Epithelial cell of esophagus (primary cell): ENCODE measurements around the gene RTN4RL1.

ENCODE experiments used
- DNase-seq: peaks from one replicate; pipeline ENCODE4 v3.0.0; 2010; ENCODE audit warnings: low read depth
- H3K4me3 ChIP-seq: 2 replicates; pipeline ENCODE4 v1.5.1; 2011; ENCODE audit warnings: mild to moderate bottlenecking, low read length, control low read depth
- TF ChIP-seq, protein P1 (sequence below): IDR thresholded peaks from 2 replicates; pipeline ENCODE4 v1.5.1; 2011; ENCODE audit warnings: low read depth, mild to moderate bottlenecking, low read length, control low read depth, inconsistent platforms; ENCODE audit not compliant: insufficient read depth; ENCODE audit errors: missing control alignments

The RTN4RL1 gene

DNA sequence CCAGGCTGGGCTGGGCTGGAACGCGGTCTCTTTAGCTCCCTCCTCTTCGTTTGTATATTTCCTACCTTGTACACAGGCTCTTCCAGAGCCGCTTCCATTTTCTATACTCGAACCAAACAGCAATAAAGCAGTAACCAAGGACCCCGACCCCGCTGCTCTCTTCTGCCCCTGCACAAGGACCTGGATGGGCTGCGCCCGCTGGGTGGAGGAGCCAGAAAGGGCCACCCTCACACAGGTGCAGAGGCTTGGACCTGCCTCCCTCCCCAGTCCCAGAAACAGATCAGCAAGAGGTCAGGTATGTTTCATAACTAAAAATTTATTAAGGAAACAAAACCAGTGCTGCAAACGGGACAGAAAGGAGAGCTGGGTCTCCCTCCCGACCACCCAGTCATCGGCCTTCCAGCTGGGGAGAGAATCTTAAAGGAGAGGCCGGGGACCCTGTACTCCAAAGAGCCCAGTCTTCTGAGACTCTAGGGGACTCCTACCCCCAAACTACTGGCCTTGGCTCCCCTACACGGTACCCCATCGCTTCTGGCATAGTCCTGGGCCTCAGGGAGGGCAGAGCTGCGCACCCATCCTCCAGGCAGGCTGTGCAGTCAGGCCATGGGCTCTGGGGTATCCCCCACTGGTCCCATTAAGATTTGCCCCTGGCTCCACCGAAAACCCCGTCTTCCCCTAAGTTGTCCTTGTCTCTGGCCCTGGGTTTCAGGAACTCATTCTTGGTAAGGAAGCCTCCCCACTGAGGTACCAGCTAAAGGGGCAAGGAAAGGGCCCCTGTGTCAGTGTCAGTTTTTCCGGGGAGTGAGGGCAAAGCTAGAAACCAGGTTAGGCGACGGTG is 34.6 kb upstream of the RTN4RL1 start:
- no peak for DNase-seq
- H3K4me3 ChIP-seq = no peak overlapping the region
- TF ChIP-seq, protein P1, sequence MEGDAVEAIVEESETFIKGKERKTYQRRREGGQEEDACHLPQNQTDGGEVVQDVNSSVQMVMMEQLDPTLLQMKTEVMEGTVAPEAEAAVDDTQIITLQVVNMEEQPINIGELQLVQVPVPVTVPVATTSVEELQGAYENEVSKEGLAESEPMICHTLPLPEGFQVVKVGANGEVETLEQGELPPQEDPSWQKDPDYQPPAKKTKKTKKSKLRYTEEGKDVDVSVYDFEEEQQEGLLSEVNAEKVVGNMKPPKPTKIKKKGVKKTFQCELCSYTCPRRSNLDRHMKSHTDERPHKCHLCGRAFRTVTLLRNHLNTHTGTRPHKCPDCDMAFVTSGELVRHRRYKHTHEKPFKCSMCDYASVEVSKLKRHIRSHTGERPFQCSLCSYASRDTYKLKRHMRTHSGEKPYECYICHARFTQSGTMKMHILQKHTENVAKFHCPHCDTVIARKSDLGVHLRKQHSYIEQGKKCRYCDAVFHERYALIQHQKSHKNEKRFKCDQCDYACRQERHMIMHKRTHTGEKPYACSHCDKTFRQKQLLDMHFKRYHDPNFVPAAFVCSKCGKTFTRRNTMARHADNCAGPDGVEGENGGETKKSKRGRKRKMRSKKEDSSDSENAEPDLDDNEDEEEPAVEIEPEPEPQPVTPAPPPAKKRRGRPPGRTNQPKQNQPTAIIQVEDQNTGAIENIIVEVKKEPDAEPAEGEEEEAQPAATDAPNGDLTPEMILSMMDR = no peak

DNA sequence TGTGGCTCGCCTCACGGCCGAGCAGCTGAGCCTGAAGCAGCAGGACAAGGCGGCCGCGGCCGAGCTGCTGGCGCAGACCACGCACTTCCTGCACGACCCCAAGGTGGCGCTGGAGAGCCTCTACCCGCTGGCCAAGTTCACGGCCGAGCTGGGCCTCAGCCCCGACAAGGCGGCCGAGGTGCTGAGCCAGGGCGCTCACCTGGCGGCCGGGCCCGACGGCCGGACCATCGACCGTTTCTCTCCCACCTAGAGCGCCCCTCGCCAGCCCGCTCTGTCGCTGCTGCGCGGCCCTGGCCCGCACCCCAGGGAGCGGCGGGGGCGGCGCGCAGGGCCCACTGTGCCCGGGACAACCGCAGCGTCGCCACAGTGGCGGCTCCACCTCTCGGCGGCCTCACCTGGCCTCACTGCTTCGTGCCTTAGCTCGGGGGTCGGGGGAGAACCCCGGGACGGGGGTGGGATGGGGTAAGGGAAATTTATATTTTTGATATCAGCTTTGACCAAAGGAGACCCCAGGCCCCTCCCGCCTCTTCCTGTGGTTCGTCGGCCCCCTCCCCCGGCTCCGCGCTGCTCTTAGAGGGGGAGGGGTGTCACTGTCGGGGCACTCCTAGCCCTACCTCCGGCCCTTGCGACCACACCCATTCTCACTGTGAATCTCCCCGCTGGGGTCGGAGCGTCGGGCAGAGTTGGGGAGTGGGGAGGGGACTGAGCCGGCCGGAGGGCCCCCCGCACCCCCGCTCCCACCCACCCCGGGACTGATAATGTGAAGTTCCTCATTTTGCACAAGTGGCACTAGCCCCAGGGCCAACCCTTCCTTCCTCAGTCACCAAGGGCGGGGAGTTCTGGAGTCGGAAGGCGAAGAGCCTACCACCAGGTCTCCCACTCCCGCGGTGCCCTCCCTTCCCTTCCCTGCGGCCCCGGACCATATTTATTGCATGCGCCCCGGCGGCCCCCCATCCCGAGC is 33.7 kb upstream of the RTN4RL1 start:
- H3K4me3 ChIP-seq = no peak overlapping the region
- peak; percentile 70 for DNase-seq
- TF ChIP-seq, protein P1 = peak; percentile 56

DNA sequence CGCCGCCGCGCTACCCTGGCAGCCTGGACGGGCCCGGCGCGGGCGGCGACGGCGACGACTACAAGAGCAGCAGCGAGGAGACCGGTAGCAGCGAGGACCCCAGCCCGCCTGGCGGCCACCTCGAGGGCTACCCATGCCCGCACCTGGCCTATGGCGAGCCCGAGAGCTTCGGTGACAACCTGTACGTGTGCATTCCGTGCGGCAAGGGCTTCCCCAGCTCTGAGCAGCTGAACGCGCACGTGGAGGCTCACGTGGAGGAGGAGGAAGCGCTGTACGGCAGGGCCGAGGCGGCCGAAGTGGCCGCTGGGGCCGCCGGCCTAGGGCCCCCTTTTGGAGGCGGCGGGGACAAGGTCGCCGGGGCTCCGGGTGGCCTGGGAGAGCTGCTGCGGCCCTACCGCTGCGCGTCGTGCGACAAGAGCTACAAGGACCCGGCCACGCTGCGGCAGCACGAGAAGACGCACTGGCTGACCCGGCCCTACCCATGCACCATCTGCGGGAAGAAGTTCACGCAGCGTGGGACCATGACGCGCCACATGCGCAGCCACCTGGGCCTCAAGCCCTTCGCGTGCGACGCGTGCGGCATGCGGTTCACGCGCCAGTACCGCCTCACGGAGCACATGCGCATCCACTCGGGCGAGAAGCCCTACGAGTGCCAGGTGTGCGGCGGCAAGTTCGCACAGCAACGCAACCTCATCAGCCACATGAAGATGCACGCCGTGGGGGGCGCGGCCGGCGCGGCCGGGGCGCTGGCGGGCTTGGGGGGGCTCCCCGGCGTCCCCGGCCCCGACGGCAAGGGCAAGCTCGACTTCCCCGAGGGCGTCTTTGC is 32.8 kb upstream of the RTN4RL1 start:
- no peak for DNase-seq
- H3K4me3 ChIP-seq = no peak overlapping the region
- TF ChIP-seq, protein P1 = no peak

DNA sequence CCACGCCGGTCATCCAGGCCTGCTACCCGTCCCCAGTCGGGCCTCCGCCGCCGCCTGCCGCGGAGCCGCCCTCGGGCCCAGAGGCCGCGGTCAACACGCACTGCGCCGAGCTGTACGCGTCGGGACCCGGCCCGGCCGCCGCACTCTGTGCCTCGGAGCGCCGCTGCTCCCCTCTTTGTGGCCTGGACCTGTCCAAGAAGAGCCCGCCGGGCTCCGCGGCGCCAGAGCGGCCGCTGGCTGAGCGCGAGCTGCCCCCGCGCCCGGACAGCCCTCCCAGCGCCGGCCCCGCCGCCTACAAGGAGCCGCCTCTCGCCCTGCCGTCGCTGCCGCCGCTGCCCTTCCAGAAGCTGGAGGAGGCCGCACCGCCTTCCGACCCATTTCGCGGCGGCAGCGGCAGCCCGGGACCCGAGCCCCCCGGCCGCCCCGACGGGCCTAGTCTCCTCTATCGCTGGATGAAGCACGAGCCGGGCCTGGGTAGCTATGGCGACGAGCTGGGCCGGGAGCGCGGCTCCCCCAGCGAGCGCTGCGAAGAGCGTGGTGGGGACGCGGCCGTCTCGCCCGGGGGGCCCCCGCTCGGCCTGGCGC is 32.1 kb upstream of the RTN4RL1 start:
- no peak for DNase-seq
- no peak overlapping the region for H3K4me3 ChIP-seq
- TF ChIP-seq, protein P1 = no peak

DNA sequence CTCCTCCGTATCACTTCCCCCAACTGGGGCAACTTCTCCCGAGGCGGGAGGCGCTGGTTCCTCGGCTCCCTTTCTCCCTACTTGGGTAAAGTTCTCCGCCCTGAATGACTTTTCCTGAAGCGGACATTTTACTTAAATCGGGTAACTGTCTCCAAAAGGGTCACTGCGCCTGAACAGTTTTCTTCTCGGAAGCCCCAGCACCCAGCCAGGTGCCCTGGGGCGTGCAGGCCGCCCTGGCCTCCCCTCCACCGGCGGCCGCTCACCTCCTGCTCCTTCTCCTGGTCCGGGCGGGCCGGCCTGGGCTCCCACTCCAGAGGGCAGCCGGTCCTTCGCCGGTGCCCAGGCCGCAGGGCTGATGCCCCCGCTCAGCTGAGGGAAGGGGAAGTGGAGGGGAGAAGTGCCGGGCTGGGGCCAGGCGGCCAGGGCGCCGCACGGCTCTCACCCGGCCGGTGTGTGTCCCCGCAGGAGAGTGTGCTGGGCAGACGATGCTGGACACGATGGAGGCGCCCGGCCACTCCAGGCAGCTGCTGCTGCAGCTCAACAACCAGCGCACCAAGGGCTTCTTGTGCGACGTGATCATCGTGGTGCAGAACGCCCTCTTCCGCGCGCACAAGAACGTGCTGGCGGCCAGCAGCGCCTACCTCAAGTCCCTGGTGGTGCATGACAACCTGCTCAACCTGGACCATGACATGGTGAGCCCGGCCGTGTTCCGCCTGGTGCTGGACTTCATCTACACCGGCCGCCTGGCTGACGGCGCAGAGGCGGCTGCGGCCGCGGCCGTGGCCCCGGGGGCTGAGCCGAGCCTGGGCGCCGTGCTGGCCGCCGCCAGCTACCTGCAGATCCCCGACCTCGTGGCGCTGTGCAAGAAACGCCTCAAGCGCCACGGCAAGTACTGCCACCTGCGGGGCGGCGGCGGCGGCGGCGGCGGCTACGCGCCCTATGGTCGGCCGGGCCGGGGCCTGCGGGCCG is 31.4 kb upstream of the RTN4RL1 start:
- no peak for DNase-seq
- TF ChIP-seq, protein P1 = no peak
- H3K4me3 ChIP-seq = no peak overlapping the region
